GM21737 (cell line): ENCODE data around the gene MSI2.
A peak's percentile ranks its signal among the peaks of the same experiment; 100 is the strongest.

Source experiments
- ATAC-seq: cut with Tn5 transposase; IDR thresholded peaks from one replicate; pipeline ENCODE4 v1.9.1; 2021; ENCODE audit warnings: mild to moderate bottlenecking, moderate library complexity; ENCODE audit not compliant: unreplicated experiment

The MSI2 gene

GRCh38 chr17:57363580-57363979 is 107.3 kb downstream of the MSI2 start:
- no peak for ATAC-seq

- no peak for ATAC-seq
These were observed 107.8 kb downstream of the MSI2 start for GRCh38 chr17:57363998-57364643.

GRCh38 chr17:57365420-57365819 is 109.1 kb downstream of the MSI2 start:
- no peak for ATAC-seq

GRCh38 chr17:57366177-57366557 is 109.8 kb downstream of the MSI2 start:
- no peak for ATAC-seq

- ATAC-seq: no peak
These were observed 110.4 kb downstream of the MSI2 start for GRCh38 chr17:57366558-57367351.

- ATAC-seq: no peak
These were observed 112.5 kb downstream of the MSI2 start for GRCh38 chr17:57368637-57369336.

- no peak for ATAC-seq
These were observed 113.2 kb downstream of the MSI2 start for GRCh38 chr17:57369509-57369945.

GRCh38 chr17:57370037-57370581 is 113.8 kb downstream of the MSI2 start:
- ATAC-seq: peak; percentile 48

- ATAC-seq: no peak
These were observed 114.3 kb downstream of the MSI2 start for GRCh38 chr17:57370619-57371018.

GRCh38 chr17:57372156-57372555 is 115.8 kb downstream of the MSI2 start:
- no peak for ATAC-seq

GRCh38 chr17:57373048-57373447 is 116.7 kb downstream of the MSI2 start:
- ATAC-seq: no peak

- no peak for ATAC-seq
These were observed 117.4 kb downstream of the MSI2 start for GRCh38 chr17:57373756-57374155.

GRCh38 chr17:57375040-57375769 is 118.9 kb downstream of the MSI2 start:
- ATAC-seq: no peak

GRCh38 chr17:57375770-57376225 is 119.5 kb downstream of the MSI2 start:
- ATAC-seq: no peak

GRCh38 chr17:57377094-57377493 is 120.8 kb downstream of the MSI2 start:
- no peak for ATAC-seq

GRCh38 chr17:57379237-57379894 is 123.0 kb downstream of the MSI2 start:
- ATAC-seq: no peak

GRCh38 chr17:57379895-57380434 is 123.6 kb downstream of the MSI2 start:
- no peak for ATAC-seq

- ATAC-seq: no peak
These were observed 125.2 kb downstream of the MSI2 start for GRCh38 chr17:57381498-57381897.

GRCh38 chr17:57384219-57384618 is 127.9 kb downstream of the MSI2 start:
- no peak for ATAC-seq

- no peak for ATAC-seq
These were observed 129.7 kb downstream of the MSI2 start for GRCh38 chr17:57385975-57386374.
